ENCODE results near the gene KIRREL3. TPM values are rescaled to one million over a fixed set of nuclear protein-coding genes. Genes with fewer than 3 reads are reported as not detected.

KIRREL3 gene
- polyA plus RNA-seq, 2 of the 4 experiments (the other 2 are of a cell fraction) = 3.0 to 11.0 TPM

DNA sequence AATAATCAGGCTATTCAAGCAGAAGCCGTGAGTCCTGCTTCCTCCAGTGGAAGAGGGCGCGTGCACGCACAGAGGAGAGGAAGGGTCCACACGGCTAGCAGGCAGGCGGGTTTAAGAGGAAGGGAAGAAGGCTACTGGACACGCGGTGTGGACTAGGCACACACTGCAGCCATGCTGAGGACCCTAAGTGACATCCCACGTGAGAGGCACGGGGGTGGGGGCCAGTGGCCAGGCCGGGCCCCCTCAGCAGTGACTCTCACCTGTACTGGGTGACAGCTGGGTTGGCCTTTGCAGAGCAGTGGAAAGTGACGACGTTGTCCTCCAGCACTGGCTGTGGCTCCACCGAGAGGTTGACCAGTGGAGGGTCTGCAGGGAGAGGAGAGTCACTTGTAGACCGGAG is 544.5 kb downstream of the KIRREL3 start:
- Histone ChIP-seq H3K9me3 (no peaks in the 10 kb centered on the region), H3K27ac (no peak overlapping the region), H3K4me3 (no peak overlapping the region), H3K4me2 (no peak overlapping the region), H3K4me1 (no peaks in the 10 kb centered on the region)
- CTCF ChIA-PET = interaction anchor here (0.7 to 1.7 kb wide), 2 partner anchors 15 to 20 kb away, joined by 3 to 6 read pairs; no protein-coding TSS in a partner anchor
- ATAC-seq = no peak
- POLR2A ChIA-PET = no interaction called here
- WGBS (ENCODE audit: missing lambda C conversion rate) = 84% methylated on average over 14 of the region's 15 CpGs
- DNase-seq (ENCODE audit: low read depth in 1 of 2, low spot score in 1 of 2) = no peak
- no peak for FAIRE-seq
- TF ChIP-seq, protein P1, sequence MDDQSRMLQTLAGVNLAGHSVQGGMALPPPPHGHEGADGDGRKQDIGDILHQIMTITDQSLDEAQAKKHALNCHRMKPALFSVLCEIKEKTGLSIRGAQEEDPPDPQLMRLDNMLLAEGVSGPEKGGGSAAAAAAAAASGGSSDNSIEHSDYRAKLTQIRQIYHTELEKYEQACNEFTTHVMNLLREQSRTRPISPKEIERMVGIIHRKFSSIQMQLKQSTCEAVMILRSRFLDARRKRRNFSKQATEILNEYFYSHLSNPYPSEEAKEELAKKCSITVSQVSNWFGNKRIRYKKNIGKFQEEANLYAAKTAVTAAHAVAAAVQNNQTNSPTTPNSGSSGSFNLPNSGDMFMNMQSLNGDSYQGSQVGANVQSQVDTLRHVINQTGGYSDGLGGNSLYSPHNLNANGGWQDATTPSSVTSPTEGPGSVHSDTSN (IDR thresholded peaks at IDR 0.05) = no peak
- TF ChIP-seq TP53 (CRISPR knock-in tag; IDR thresholded peaks at IDR 0.05) (no peak), HOXA7 (CRISPR knock-in tag; IDR thresholded peaks at IDR 0.05) (no peak), RARB (CRISPR knock-in tag; IDR thresholded peaks at IDR 0.05) (no peak)
- TF ChIP-seq, protein P2, sequence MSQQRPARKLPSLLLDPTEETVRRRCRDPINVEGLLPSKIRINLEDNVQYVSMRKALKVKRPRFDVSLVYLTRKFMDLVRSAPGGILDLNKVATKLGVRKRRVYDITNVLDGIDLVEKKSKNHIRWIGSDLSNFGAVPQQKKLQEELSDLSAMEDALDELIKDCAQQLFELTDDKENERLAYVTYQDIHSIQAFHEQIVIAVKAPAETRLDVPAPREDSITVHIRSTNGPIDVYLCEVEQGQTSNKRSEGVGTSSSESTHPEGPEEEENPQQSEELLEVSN (IDR thresholded peaks at IDR 0.05; ENCODE audit: borderline replicate concordance, low read depth) = no peak

DNA sequence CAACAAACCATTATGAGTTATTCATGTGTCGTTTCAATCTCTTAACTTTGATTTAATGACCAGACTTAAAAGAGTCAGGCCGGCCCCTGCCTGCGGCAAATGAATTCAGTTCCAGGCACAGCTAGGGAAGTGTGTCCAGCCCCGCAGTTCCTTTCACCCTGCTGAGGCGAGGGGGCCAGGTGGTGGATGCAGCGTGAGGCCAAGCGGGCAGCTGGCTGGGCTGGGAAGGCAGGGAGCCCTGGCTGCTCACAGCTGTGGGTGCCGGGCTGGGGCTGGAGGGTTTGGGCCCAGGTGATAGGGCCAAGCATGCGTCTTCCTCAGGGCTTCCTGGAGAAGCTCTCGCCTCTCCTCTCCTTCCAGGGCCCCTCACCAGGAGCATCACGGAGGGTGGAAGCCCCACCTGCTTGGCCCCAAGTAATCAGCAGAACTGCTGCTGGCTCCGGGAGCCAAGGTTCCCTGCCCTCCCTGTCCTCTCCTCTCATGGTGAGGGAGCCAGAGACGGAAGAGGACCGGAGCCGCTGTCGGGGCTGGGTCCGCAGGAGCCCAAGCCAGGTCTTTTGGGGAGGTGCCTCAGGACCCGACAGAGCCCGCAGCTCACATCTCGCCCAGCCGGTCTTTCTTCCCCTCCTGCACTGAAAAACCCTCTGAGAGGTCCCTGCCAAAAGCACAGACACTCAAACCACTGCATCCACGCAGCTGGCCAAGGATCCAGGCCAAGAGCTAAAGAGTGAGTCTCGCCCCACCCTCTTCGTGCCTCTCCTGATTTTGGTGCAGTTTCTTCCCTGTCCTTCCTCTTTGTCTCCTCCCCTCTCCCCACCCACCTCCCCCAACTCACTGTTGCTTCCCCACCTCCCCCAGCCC is 548.1 kb downstream of the KIRREL3 start:
- POLR2A ChIA-PET = no interaction called here
- no peaks in the 10 kb centered on the region for H3K9me3 ChIP-seq
- no peaks in the 10 kb centered on the region for H3K4me1 ChIP-seq
- DNase-seq (ENCODE audit: low read depth in 1 of 2, low spot score in 1 of 2) (no peak), ATAC-seq (no peak), FAIRE-seq (no peak)
- 84% methylated on average over 16 of the region's 24 CpGs for WGBS (ENCODE audit: missing lambda C conversion rate)
- TF ChIP-seq JUN (IDR thresholded peaks at IDR 0.05) (no peak), CHD2 (IDR thresholded peaks at IDR 0.05; ENCODE audit: low read length, partially characterized antibody) (no peak), RAD21 (conservative IDR thresholded peaks at IDR 0.05 in 1 of 2, IDR thresholded peaks at IDR 0.05 in 1 of 2) (no peak), KDM1A (IDR thresholded peaks at IDR 0.05; ENCODE audit: low read depth) (no peak), HEYL (CRISPR knock-in tag; IDR thresholded peaks at IDR 0.05) (no peak), CHD4 (IDR thresholded peaks at IDR 0.05; ENCODE audit: borderline replicate concordance) (no peak), CBX2 (IDR thresholded peaks at IDR 0.05; ENCODE audit: borderline replicate concordance, low read depth) (no peak), RCOR1 (IDR thresholded peaks at IDR 0.05; ENCODE audit: low read depth, low read length) (no peak), PHF8 (IDR thresholded peaks at IDR 0.05; ENCODE audit: borderline replicate concordance, low read depth) (no peak), TFCP2L1 (CRISPR knock-in tag; IDR thresholded peaks at IDR 0.05) (no peak), EP300 (IDR thresholded peaks at IDR 0.05) (no peak), FOSB (CRISPR knock-in tag; IDR thresholded peaks at IDR 0.05) (no peak), BHLHE40 (IDR thresholded peaks at IDR 0.05; ENCODE audit: low read depth, low read length) (no peak)
- TF ChIP-seq, protein P3, sequence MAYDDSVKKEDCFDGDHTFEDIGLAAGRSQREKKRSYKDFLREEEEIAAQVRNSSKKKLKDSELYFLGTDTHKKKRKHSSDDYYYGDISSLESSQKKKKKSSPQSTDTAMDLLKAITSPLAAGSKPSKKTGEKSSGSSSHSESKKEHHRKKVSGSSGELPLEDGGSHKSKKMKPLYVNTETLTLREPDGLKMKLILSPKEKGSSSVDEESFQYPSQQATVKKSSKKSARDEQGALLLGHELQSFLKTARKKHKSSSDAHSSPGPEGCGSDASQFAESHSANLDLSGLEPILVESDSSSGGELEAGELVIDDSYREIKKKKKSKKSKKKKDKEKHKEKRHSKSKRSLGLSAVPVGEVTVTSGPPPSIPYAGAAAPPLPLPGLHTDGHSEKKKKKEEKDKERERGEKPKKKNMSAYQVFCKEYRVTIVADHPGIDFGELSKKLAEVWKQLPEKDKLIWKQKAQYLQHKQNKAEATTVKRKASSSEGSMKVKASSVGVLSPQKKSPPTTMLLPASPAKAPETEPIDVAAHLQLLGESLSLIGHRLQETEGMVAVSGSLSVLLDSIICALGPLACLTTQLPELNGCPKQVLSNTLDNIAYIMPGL (CRISPR knock-in tag; IDR thresholded peaks at IDR 0.05; ENCODE audit: borderline replicate concordance) = no peak
- TF ChIP-seq, protein P1 (IDR thresholded peaks at IDR 0.05) = no peak
- TF ChIP-seq, protein P4, sequence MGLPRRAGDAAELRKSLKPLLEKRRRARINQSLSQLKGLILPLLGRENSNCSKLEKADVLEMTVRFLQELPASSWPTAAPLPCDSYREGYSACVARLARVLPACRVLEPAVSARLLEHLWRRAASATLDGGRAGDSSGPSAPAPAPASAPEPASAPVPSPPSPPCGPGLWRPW (IDR thresholded peaks at IDR 0.05) = no peak
- TF ChIP-seq, protein P2 (IDR thresholded peaks at IDR 0.05; ENCODE audit: borderline replicate concordance, low read depth) = no peak
- CTCF ChIA-PET = no interaction called here
- H3K27ac ChIP-seq = no peak overlapping the region
- H3K4me2 ChIP-seq = no peak overlapping the region
- H3K4me3 ChIP-seq = no peak overlapping the region

All from A549 (cell line).